GM15510 (cell line): Measurements from ENCODE around the gene MYO16.

ENCODE experiments used
- POLR2A ChIP-seq: IDR thresholded peaks from 3 replicates; pipeline ENCODE4 v1.6.1; 2011; ENCODE audit warnings: borderline replicate concordance; ENCODE audit not compliant: insufficient read length; ENCODE audit errors: extremely low read depth

Gene MYO16

DNA sequence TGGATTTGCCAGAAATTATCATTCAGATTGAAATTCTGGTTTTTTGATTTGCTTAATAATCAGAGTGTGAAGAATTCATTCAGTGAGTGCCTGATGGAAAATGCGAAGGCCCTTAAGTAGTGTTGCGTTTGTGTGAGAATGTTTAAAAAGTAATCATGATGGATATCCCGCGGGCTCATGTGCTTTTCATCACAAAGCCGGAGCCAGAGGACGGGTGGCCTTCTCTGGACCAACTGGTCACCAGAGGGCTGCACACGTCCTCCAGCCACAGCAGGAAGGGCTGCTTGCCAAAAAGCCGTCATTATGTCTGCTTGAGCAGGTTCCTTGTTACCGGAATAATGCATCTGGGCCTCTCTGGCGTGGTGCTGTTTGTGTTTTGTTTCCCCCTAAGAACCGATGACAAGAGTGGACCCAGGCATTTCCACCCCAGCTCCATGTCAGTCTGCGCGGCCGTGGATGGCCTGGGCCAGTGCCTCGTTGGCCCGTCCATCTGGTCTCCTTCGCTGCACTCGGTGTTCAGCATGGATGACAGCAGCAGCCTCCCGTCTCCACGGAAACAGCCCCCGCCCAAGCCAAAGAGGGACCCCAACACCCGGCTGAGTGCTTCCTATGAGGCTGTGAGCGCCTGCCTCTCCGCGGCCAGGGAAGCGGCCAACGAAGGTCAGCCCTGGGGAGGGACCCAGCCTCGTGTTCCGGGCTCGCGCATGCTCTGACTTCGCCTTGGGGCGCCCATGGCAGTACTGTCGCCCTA lies 497.7 kb downstream of the MYO16 start:
- TF ChIP-seq POLR2A: no peak

DNA sequence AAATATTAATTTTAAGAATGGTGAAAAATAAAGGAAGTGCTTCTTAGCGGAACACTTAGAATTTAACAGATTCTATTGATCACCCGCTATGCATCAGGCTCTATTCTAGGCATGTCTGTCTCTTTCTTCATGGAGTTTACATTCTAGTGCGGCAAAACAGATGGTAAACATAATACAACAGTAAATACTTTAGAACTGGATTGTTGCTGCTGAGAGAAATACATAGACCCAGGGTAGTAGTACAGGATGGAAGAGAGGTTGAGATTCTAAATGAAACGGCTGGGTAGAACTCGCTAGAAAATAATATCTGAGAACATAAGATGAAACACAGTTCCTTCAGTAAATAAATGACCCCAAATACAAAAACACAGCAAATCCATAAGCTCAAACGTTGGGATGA lies 498.7 kb downstream of the MYO16 start:
- no peak for TF ChIP-seq POLR2A

DNA sequence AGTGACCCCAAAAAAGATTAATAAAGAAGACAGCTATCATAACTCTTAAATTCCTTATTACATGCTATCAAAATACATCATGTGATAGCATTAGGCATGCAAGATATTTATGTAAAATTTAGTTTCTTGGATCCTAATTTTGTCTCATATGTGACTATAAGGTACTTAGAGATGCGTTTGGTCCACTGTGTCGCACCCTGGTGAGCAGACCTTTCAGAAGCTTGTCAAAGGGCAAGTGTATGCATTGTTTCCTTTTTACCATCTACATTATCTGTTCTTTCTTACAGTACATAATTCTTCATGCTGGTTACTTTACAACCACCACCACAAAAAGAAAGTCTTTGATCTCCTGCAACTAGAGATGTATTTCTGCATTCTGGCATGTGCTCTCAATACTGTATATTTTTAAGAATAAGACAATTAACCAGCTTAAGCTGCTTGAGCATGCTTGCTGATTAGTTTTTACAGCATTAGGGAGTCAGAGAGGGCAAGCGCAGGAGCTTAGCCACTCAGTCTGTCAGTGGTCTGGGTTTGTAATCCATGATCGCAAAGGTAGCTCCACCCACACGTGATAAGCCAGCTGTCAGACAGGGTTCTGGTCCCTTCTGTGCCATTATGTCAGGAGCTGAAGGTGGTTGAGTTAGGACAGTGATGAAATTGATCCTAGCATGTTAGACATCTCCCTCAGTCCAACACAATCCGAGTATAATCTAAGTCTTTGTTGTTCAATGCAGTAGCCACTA lies 500.9 kb downstream of the MYO16 start:
- TF ChIP-seq POLR2A: no peak

DNA sequence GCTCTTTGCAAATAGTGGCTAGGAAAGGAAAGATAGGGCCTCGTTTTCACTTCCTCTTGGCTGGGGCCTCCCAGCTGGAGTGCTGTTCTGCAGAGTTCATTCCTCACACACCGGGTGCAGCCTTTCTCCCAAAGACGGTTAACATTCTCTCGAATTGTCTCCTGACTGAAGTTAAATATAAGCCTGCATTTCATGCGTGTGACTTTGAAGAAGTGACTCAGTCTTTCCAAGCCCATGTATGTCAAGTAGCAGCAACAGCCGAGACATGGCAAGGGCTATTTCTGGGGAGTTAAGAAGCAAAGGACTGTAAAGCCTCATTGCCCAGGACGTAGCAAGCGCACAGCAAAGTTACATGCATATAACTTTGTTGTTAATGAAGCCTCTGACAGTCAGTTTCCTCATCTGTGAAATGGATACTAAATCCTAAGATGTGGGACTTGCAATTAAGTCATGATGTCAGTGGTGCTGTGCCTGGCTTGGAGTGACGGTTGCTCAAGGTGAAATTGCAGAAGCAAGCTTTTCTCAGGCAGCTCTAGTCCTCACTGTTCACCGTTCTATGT lies 502.4 kb downstream of the MYO16 start:
- no peak for TF ChIP-seq POLR2A

DNA sequence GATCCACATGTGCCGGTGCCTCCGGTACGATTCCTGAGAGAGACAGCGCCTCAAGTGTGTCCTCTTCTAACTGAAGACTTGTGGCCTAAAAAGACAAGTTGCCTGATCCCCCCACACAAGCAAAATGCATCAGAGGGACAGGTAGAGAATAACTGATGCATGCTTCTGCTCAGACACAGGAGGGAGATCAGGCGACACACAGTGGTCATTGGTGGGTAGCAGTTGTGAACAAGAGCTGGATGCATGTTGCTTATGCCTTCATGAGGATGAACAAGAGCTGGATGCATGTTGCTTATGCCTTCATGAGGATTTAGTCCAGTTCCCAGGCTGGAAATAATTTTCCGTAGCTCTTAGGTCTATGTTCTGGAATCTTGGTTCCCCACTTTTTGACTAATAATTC lies 505.6 kb downstream of the MYO16 start:
- no peak for TF ChIP-seq POLR2A

DNA sequence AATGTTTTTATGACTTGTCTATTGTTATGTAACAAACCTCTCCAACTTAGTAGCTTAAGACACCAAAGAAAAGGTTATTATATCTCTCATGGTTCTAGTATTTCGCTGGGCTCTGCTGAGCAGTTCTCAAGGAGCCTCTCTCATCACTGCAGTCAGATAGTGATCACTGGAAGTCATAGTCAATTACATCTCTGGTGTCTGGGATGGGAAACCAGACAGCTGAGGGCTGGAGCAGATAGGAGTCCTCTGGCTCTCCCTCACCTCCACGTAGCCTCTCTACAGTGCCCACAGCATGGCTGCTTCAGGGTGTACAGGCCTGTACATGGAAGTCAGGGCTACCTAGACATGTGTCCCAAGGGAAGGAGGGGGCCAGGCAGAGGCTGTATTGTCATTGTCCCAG lies 507.5 kb downstream of the MYO16 start:
- TF ChIP-seq POLR2A: no peak

DNA sequence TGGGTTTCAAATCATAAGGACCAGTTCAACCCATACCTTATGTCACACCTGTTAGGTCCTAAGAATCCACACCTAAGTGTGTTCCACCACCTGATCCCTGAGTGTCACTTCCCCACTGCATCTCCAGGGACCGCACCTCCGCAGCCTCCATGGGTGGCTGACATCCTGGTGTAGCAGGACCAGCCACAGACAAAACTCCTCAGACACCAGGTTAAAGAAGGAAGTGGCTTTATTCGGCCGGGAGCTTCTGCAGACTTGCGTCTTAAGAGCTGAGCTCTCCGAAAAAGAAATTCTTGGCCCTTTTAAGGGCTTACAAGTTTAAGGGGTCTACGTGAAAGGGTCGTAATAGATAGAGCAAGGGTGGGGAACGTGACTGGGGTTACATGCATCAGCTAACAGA lies 509.9 kb downstream of the MYO16 start:
- no peak for TF ChIP-seq POLR2A

DNA sequence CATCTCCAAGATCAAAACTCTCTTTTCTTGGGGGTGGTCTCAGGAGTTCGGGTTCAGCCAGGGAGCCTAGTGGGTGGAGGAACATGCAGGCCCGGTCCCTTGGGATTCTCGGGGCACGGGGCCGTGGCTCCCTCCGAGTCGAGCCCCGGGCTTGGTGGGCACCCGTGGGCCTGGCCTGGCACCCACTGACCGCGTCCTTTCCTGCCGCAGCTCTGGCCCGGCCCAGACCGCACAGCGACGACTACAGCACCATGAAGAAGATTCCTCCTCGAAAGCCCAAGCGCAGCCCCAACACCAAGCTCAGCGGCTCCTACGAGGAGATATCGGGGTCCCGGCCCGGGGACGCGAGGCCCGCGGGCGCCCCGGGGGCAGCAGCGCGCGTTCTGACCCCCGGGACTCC lies 510.6 kb downstream of the MYO16 start:
- TF ChIP-seq POLR2A: no peak

DNA sequence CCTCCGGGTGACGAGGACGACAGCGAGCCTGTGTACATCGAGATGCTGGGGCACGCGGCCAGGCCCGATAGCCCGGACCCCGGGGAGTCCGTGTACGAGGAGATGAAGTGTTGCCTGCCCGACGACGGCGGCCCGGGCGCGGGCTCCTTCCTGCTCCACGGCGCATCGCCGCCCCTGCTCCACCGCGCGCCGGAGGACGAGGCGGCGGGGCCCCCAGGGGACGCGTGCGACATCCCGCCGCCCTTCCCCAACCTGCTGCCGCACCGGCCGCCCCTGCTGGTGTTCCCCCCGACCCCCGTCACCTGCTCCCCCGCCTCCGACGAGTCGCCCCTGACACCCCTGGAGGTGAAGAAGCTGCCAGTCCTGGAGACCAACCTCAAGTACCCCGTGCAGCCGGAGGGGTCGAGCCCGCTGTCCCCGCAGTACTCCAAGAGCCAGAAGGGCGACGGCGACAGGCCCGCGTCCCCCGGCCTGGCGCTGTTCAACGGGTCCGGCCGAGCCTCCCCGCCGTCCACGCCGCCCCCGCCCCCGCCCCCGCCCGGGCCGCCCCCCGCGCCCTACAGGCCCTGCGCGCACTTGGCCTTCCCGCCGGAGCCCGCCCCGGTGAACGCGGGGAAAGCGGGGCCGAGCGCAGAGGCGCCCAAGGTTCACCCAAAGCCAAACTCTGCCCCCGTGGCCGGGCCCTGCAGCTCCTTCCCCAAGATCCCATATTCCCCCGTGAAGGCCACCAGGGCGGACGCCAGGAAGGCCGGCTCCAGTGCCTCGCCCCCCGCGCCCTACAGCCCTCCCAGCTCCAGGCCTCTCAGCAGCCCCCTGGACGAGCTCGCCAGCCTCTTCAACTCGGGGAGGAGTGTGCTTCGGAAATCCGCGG lies 511.3 kb downstream of the MYO16 start:
- TF ChIP-seq POLR2A: no peak

DNA sequence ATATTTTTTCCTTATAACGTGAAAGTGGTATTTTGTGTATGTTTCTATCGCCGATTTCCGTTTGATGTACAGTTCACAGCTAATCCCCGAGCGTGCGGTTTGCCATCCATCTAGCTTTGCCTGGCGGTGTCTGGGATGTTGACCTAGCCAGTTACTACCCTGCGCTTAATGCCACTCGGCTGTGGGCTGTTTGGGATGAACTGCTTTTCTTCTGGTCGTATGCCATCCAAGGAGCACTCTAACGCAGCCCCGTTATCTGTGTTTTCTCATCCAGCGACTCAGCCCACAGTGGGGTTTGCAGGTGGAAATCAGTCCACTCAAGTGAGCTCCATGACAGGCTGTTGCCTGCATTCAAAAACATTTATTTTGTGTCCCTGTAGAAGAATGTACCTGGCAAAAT lies 512.3 kb downstream of the MYO16 start:
- no peak for TF ChIP-seq POLR2A

DNA sequence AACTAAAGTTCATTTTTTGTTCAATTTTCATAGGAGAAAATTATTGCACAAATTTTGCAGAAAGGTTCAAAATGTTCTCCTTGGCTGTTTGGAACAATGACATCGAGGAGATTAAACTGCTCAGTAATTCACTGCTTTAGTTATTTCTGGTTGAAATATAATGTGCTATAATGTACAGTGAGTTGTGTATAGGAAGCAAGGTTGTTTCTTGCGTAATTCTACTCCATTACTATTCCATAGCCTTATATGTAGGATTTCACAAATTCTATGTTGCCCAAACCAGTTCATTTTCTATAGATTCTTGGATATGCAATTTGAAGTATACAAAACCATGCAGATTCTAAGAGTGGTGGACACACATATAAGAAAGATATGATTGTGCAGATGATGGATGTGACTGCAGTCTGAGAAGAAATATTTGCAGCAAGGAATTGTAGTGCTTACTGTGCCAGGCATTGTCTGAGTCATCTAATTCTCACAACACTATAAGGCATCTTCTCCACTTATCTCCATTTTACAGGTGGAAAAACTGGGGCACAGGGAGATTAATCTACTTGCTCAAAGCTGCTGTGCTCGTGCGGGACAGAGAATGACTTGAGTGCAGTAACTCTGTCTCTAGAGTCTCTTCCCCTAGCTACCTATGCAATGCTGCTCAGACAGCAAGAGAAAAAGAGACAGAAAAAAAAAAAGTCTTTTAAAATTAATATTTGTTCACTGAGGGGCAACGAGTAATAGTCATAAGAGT lies 515.5 kb downstream of the MYO16 start:
- TF ChIP-seq POLR2A: no peak

DNA sequence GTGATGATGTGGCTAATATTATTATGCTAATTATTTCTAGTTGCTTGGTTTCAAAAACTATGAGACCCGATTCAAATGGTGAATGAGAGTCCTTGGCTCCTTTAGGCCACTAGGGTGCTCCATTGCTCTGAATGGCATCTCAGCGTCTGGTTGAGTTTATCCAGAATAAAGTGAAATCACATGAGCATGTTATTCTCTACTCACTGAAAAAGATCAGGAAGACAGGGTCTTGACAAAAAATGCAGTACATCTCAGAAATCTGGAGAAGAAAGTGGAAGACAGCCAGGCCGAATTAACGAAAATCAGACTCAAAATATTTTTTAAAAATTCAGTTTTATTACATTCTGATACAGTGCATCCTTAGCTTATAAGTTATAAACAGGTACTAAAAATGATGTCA lies 516.2 kb downstream of the MYO16 start:
- no peak for TF ChIP-seq POLR2A

DNA sequence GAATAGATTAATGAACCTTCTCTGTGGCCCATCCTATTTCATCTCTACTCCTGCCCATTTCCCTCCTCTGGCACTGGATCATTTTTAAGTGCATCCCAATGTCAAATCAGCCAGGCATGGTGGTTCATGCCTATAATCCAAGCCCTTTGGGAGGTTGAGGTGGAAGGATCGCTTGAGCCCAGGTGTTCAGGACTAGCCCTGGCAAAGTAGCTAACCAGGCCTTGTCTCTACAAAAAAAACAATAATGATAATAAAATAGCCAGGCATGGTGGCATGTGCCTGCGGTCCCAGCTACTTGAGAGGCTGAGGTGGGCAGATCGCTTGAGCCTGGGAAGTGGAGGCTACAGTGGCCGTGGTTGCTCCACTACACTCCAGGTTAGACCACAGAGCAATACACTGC lies 517.0 kb downstream of the MYO16 start:
- TF ChIP-seq POLR2A: no peak

DNA sequence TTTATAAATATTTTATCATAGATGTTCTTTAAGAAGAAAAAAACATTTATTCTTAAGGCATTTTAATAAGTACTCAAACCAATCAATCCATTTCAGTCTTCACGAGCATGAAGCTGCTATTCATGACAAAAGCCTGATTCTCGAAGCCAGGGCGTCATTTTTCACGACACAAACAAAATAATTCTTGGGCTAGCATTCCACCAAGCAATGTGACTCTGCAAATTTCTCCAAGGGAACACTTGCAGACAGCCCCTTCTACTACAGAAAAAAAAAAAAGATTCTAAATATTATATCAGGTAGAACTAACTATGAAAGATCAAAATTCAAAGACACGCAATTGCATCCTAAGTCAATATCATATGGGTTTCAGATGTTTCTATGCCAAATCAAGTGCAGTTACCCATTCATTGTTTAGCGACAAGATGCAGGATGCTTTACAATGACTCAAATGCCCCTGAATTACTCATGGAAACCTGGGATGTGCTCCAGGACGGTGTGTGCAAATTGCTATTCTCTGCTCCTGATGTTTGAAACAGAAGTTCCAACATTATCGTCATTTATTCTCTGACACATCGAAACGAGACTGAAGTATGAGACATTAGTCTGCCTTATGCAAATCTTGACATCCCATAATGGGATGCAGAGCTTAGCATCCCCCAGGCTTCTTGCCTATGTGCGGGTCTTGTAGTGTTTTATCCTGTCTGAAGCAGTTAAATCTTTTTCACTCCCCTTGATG lies 517.7 kb downstream of the MYO16 start:
- no peak for TF ChIP-seq POLR2A
